NCI-H1092 (cell line): ENCODE data around the gene MOK.

Experiments used
- DNase-seq: peaks from one replicate; lab custom pipeline; 2025; lab: John Stamatoyannopoulos, UW

MOK gene

DNA sequence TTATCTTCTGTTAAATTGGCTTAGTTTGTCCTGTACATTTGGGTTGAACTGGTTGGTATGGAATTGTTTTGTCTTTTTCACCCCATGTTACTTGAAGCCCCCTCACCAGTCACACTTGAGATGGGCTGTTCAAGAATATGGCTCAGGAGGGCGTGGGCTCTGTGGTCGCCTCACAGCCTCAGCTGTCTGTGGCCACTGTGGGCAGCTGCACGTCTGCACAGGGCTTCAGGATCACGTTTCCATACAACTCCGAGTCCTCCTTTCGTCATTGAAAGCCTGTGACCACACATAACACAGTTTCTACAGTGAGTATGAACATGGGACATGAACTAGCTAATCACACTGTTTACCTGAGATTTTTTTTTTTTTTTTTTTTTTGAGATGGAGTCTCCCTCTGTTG is 81.3 kb downstream of the MOK start:
- DNase-seq = no peak

DNA sequence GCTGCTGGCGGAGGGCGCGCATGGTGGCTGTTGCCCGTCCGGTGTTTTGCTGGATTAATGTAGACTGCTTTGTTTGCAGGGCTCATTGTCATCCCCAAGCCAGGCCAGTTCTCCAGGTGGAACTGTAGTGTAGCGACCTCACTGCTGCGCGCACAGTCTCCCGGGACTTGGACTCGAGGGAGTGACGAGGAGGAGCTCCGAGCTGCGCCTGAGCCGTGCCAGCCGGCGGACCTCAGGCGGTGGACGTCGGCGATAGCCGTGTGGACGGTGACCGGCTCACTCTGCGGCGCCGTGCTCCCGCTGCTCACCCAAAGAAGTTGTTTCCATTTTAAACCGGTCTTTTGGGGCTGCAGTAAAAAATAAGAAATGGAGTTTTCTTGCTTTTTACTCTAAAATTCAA is 82.2 kb downstream of the MOK start:
- no peak for DNase-seq

DNA sequence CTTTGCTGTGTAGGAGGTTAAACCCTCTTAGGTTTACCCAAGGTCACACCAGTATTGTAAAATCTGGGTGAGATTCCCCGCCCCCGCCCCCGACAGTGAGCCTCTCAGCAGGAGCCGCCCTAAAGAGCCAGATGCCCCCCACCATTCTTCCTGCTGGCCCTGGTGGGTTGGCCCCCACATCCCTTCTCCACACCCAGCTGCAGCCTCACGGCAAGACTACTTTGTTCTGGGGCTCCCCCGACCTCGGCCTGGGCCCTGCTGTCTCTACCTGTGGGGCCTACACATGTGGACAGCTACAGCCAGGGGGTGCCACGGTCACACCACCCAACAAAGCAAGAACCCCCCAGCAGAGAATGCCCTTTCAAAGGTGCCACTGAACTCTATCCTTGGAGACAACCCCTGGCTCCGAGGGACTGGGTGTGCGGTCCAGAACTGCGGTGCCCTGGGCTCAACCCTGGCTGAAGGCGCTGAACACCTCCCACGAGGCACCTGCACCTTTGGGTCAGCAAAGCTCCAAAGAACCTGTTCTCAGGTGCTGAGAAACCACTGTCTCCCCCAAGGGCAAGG is 82.9 kb downstream of the MOK start:
- no peak for DNase-seq

DNA sequence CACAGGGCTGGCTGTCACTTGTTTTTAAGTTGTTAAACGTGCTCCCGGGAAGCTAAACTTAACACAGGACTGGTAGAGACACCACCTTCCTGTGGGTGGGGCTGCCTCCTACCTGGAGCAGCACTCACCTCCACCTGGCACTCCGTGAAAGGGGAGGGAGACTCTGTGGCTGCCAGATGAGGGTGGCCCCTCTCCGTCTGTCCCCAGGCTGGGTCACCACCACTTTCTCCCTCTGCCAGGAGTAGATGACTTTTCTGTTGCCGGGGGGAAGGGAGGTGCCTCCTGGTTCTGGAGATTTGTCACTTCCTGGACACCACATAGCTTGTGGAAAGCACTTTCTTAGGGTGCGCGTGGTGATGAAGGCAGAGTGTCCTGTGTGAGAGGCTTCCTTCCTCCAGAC is 83.9 kb downstream of the MOK start:
- no peak for DNase-seq

DNA sequence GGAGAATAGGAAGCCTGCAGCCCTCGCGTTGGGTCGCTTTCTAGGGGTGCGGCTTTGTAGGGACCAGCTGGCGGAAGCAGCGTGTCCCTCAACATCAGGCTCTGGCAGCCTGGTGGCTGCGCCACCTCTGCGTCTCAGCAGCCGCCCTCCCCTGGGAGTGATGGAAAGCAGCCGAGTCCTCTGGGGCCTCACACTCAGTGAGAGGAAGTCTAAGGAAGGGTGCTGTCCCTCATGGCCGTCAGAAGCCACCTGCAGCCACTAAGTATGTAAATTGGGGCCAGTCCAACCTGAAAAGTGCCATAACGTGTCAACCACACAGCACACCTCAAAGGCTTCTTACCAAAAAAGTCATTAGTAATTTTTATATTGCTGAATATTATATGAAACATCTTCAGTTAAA is 84.9 kb downstream of the MOK start:
- no peak for DNase-seq

DNA sequence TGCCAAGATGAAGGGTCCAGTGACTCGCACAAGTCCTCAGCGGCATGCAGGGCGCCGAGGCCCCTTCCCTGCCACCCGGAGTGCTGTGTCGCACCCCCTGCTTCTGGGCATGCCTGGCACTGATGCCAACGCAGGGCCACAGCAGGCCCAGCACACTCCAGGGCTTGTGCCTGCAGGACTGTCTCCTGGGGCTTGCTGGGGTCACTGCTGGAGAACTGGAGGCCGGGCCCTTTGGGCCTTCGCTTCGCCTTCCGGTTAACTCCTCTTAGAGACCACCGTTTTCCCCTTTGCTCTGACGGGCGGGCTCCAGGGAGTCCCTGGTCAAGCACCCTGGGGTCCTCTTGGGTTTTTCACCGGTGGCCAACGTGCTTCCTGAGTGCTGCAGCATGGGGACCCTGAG is 85.6 kb downstream of the MOK start:
- no peak for DNase-seq

DNA sequence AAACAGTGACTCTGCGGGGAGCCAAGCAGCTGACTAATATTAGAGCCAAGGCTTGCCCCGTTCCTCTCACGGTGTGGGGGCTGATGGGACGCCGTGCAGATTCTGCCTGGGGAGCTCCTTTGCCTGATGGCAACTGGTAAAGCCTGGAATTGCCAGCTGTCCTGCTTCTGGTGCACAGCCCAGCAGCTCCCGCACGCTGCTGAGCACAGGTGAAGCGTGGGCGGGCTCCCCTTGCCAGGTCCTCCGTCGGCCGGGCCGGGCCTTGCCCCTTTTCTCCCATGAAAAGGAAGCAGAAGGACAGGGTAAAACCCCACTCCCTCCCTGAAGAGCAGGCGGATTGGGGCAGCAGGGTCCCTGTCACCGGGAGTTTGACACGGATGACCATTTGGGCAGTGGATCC is 86.3 kb downstream of the MOK start:
- no peak for DNase-seq

DNA sequence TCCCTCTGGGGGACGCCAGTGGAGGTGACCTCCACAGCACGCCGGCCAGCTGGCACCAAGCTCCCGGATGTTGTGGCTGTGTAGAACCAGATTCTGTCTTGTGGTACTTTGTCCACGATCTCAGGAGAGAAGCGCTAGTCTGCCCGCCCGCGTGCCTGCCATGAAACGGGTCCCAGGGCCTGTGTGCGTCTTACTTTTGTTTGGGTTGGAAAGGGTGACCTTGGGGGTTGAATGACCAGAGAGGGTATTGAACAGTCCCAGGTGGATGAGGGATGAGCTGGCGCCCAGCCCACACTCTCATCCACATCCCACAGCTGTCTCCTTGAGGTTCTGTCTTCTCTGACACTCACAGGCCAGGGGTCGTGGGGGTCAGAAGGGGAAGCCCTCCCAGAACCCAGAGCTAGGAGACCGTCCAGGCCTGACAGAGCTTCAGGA is 87.0 kb downstream of the MOK start:
- DNase-seq = no peak

DNA sequence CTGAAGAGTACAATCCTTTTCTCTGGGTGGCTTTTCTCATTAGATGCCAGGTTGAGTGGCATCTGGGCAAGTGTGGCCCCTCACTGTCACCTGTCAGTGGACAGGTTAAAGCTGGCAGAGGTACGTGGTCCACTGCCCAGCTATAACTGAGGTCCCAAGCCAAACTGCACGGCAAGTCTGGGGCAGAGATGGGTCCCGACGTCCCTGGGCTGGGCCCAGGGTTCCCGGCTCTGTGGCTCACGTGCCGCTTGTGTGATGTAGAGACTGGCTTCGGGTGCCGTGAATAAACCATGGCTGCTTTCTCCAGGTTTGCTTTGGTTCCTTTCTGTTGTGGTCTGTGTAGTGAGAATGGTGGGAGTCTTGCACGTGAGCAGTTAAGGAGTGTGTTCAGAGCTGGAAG is 87.6 kb downstream of the MOK start:
- no peak for DNase-seq

DNA sequence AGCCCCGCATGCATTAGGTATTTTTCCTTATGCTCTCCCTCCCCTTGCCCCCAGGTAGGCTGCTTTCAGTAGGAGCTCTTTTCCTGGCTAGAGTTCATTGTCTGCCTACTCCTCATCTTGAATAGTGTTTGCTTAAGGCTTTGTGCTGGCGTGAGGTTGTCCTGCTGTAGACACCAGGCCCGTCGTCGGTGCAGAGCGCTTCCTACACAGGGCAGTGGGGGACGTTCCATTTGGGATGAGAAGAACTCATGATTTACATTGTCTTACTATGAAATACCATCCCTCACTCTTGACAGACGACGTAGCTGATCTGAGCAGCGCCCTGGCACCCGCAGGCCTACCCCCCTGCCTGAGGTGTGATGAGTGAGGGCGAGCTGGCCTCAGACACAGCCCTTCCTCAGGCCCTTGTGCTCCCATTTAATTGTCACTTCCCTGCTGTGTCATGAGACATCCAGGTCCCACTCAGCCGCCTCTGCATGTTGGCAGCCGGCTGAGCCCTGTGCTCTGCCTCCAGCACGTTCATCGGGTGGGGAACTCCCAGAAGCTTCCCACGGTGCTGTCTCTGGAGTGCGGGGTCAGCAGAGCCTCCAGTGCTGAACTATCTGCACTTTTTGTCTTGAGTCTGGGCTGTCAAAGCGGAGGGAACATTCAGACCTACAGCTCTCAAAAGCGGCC is 89.3 kb downstream of the MOK start:
- peak; percentile 66 for DNase-seq

DNA sequence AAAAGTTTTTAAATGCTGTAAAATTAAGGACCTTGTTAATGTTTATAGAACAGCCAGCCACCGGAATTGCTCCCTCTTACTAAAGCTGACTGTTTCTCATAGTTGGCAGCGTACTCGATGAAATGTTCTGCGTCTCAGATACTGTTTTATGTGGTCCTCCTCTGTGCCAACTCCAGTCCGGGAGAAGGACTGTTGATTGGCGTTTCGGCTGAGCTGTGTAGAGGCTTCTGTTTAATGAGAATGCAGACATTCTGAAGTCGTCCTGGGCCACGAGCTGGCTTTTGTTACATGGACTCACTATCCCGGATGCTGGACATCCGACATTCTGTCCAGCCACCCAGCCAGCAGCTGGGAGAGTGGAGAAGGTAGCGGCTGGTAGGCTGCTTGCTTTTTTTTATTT is 89.9 kb downstream of the MOK start:
- DNase-seq = peak; percentile 53

DNA sequence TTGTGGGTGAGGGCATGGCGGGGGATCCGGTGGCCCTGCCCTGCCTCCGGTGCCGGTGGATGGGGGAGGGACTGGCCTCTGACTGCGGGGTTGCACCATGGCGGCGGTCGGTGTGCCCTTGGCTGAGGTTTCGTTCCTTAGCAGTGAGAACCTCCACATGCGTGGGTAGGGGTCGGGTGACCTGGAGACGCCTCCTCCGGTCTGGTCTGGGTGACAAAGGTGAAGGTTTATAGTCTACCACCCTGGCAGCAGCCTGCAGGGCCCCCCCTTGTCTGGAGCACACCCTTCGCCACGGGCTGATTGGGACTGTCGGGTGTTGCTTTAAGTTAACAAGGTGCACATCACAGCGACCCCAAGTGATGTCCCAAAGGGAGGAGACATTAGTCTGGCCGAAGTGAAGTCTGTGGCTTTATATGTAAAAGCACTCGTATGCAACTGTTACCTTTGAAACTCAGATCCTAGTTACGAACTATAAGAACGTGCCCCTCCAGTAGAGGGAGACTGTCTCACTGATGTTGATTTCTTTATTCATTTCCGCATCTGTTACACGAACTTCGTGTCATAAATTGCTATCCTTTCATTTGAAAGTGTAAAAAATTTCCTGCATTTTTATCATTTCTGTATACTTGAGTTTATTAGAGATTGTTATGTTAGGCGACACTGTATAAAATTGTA is 90.8 kb downstream of the MOK start:
- no peak for DNase-seq

DNA sequence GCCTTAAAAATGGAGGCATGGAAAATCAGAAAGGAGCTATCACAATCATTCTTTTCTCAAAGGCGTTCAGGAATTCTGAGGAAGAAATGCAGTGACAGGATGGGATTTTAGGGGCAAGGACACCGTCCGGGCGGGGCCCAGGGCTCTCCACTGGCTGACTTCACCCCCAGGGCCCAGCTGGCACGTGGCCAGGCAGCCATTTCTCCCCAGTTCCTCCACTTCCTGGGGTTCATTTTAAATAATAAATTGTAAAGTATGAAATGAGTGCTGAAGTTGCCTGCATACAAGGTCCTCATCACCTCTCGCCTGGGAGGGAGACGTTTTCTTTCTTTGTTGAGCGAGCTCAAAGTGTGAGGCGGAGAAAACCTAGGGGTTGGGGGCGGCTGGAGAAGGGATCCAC is 91.5 kb downstream of the MOK start:
- no peak for DNase-seq

DNA sequence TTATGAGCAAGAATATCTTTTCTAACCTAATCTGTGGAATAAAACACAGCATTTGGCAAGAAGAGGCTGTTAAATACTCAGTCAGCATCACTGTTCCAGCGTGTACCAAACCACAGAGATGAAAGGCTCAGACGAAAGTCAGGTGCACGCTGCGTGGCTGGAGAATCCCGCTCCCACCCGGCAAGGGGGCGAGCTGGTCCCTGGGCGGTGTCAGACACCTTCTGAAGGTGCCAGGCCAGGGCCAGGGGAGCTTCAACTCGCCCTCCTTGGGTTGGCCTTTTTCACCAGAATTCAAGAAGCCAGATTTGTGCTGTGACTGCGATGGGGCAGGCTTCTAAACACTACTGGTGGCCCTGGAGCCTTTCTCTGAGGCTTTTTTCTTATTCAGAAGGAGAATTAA is 92.1 kb downstream of the MOK start:
- no peak for DNase-seq

DNA sequence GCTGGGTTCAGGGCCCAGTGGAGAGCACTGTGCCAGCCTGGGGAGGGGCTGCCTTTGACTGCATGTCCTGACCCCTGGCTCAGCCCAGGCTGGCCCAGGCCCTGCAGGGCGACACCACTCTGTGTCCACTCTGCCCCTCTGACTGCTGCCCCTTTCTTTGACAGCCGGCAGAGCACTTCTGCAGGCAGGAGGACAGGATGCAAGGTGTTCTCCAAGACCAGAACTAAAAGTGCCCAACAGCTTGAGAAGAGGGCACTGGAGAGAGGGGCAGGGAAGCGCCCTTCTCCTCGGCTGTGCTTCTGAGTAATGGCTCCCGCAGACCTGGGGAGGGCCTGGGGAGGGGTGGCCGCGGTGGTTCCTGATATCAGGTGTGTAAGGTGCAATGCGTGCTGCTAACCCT is 92.6 kb downstream of the MOK start:
- no peak for DNase-seq

DNA sequence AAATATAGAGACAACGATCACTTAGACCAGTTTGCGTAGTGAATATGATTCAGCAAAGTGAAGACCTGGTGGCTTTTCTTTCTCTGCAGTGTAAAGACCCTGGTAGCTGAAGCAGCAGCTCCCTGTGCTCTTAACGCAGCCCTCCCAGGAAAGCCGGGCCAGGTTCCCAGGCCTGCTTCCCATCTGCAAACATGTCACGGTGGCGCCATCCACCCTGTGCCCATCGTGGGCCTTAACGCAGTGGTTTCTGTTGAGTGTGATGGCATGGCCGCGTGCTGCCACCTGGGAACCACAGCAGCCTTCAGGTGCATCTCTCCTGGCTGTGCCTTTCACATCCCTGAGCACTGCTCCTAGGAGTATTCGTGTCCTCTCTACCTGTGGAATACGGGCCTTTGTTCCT is 93.7 kb downstream of the MOK start:
- no peak for DNase-seq

DNA sequence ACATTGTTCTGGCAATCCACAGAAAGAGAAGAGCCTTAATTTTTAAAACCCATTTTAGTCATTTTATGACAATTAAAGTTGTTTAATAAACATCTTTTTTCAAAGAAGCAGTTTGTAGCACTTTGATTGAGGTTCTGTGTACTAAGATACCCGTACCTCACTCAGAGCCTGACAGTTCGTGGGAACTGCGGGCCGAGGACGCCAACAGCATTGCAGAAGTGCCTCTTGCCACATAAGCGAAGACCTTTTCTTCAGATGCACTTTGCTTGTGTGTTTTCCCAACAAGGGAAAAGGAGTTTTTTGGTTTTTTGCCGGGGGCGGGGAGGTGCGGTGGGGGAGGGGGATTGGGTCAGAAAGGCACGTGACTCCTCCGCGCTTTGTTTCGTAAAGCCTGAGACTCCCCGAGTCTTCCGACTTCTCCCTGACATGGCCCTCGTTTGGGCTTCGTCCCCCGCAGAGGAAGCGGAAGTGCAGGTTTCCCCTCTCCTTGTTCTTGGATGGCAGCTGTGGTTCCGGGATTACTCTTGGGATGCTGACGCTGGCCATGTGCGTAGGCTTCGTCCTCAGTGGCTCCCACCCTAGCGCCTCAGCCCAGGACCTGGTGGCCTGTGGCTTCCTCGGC is 94.4 kb downstream of the MOK start:
- no peak for DNase-seq

DNA sequence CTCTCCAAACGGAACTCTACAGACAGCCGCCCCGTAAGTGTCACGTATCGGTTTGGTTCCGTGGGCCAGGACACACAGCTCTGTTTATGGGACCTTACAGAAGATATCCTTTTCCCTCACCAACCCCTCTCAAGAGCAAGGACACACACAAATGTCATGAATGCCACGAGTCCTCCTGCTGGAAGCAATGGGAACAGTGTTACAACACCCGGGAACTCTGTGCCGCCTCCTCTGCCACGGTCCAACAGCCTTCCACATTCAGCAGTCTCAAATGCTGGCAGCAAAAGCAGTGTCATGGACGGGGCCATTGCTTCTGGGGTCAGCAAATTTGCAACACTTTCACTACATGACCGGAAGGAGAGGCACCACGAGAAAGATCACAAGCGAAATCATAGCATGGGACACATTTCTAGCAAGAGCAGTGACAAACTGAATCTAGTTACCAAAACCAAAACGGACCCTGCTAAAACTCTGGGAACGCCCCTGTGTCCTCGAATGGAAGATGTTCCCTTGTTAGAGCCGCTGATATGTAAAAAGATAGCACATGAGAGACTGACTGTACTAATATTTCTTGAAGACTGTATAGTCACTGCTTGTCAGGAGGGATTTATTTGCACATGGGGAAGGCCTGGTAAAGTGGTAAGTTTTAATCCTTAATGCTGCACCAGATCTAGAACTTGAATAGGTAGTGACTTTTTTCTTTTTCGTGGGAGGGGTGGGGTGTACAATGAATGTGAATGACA is 95.6 kb downstream of the MOK start:
- DNase-seq = no peak

DNA sequence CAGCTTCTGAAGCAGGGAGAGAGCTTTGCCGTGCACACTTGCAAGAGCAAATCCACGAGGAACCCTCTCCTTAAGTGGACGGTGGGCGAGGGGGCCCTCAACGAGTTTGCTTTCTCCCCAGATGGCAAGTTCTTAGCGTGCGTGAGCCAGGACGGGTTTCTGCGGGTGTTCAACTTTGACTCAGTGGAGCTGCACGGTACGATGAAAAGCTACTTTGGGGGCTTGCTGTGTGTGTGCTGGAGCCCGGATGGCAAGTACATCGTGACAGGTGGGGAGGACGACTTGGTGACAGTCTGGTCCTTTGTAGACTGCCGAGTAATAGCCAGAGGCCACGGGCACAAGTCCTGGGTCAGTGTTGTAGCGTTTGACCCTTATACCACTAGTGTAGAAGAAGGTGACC is 96.2 kb downstream of the MOK start:
- no peak for DNase-seq

DNA sequence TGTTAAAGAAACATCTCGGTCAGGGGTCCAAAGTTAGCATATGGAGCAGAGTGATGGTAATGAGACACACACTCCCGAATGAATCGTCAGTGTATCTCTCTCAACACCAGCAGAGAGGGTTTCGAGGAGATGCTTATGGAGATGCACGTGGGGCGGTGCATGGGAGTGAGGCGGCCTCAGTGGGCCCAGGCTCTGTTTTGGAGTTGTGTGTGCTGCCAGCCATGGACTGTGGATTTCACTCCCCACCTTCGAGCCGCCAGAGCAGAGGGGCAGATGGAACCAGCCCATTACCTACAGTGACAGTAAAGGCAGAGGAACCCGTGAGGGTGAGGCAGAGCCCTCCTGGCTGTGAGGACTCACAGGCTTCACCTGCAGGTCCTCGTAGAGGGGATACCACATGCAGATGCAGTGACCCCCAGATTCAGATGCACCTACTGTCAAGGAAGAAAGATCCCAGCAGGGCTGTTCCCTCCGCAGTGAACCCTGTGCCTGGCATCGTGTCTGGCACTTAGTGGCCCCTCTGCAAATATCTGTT is 97.1 kb downstream of the MOK start:
- DNase-seq = no peak

DNA sequence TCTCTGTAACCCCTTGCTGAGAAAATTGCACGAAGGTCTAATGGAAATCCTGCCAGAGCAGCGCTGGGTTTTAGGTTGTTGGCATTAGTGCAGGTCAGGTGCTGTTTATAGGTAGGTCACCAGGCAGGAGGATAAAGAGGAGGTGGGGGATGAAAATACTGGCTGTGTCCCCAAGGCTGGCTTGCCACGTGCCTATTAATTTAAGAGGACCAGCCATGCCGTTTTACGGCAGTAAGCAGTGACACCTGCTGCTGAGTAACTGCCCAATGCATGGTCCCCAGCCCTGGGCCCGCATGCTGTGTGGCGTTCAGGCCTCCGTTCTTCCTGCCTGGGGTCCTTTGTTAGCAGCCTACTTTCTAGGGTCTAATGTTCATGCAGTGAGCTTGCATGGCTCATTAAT is 98.0 kb downstream of the MOK start:
- no peak for DNase-seq

DNA sequence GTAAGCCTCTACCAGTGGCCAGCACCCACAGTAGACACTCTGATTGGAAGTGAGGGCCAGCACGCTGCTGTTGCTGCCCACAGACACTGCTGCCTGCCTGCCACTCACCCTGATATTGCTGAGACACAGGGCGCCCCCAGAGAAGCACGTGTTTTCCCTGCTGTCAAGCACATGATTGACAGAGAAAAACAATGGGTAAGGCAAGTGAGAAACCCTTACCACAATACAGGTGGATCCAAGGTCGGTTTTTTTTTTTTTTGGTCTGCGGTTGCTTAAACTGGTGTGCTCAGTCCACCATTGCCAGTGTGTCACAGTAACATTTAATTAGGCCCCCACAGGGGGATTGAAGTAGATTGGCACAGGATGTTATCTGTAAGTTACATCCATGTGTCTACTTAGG is 99.4 kb downstream of the MOK start:
- DNase-seq = no peak
